ACC112 (cell line): ENCODE measurements around the gene BHLHE41.

Experiments
- H2AFZ ChIP-seq: fragments of 200-600 bp; sonication (generic); one replicate; pipeline ENCODE4 v1.6.0; 2017; ENCODE audit warnings: antibody characterized with exemption, low read length; ENCODE audit not compliant: unreplicated experiment
- H3K27ac ChIP-seq: fragments of 200-600 bp; sonication (generic); 2 replicates; pipeline ENCODE4 v1.5.1; 2014; ENCODE audit warnings: low read depth, mild to moderate bottlenecking, antibody characterized with exemption, low read length, moderate library complexity
- H3K27me3 ChIP-seq: fragments of 200-600 bp; sonication (generic); 2 replicates; pipeline ENCODE4 v1.6.1; 2014; ENCODE audit warnings: mild to moderate bottlenecking, antibody characterized with exemption, low read length, moderate library complexity, mixed read lengths; ENCODE audit not compliant: insufficient read depth
- H3K36me3 ChIP-seq: fragments of 200-600 bp; sonication (generic); 2 replicates; pipeline ENCODE4 v1.6.1; 2016; ENCODE audit warnings: mild to moderate bottlenecking, antibody characterized with exemption, low read length, moderate library complexity, mixed read lengths; ENCODE audit not compliant: insufficient read depth
- H3K4me1 ChIP-seq: fragments of 200-600 bp; sonication (generic); one replicate; pipeline ENCODE4 v1.6.1; 2016; ENCODE audit warnings: low read length, mixed read lengths; ENCODE audit not compliant: insufficient read depth, unreplicated experiment, control insufficient read depth
- H3K4me3 ChIP-seq: fragments of 200-600 bp; sonication (generic); 2 replicates; pipeline ENCODE4 v1.5.1; 2014; ENCODE audit warnings: mild to moderate bottlenecking, low read depth, low read length
- H3K79me2 ChIP-seq: fragments of 200-600 bp; sonication (generic); one replicate; pipeline ENCODE4 v1.6.0; 2016; ENCODE audit warnings: low read length; ENCODE audit not compliant: control insufficient read depth, unreplicated experiment, insufficient read depth

The BHLHE41 gene

DNA sequence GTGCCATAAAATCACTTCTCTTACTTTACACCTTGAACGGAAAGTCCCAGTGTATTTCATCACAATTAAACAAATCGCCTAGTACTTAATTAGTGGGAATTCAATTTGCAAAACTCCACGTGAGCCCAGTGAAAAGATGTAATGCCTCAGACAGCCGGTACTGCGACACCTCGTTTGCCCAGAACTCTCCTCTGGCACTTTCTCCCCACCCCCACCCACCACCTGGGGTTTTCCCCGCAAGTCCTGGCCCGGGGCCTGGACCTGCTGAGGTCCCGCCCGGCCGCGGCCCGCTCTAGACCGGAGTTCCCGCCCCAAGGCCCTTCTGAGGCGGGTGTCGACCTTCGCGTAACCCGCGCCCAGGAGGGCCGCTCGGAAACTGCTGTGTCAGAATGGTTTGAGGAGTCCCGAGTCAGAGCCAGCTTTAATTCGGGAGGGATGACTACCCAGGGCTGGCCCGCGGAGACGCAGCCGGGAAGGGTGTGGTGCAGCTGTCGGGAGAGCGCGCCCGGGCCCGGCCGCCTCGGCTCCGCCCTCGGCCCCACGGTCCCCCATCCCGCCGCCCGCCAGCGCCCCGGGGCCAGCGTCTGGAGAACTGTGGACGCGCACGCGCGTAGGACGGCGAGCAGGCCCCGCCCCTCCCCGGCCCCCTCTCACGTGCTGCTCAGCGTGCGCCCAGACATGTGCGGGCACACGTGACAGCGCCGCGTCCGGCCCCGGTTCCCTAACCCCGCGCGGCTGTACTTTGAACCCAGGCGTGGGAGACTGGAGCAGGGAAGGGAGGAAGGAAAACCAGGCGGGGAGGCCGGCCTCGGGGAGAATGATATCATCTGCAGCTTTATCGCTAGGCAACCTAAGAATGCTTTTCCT, 10.8 kb downstream of the BHLHE41 start:
- H2AFZ ChIP-seq, result peak overlapping the region; percentile 97
- peak overlapping the region; percentile 83 for H3K4me3 ChIP-seq
- no peaks in the 10 kb centered on the region for H3K27me3 ChIP-seq
- H3K79me2 ChIP-seq, result no peaks in the 10 kb centered on the region
- peak overlapping the region; percentile 85 for H3K27ac ChIP-seq
- no peaks in the 10 kb centered on the region for H3K36me3 ChIP-seq
- peaks cover 17% of the 10 kb centered on the region for H3K4me1 ChIP-seq

DNA sequence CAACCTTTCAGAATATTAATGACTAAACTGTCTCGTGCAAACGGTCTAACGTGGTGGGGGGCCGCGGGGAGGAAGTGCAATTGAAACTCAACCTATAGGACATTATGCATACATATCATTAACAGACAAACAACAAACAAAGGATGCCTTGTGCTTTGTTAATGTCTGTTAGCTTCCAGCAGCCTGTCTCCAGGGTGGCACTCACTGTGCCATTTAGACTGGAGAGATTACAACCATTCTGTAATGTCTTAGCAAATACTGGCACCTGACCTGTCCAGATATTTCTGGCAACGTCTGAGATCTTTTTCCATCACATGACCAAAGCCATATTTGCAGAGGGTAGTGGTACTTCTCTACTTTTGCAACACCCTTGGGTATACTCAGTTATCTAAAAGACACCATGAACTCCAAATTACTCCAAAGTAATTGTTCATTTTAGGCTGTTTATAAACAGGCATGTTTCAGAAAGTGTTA, 11.6 kb downstream of the BHLHE41 start:
- Histone ChIP-seq H3K27me3 (no peaks in the 10 kb centered on the region), H3K27ac (peak overlapping the region; percentile 85; the same call in 1 of the 2 replicates), H3K4me3 (peak overlapping the region; percentile 83)

DNA sequence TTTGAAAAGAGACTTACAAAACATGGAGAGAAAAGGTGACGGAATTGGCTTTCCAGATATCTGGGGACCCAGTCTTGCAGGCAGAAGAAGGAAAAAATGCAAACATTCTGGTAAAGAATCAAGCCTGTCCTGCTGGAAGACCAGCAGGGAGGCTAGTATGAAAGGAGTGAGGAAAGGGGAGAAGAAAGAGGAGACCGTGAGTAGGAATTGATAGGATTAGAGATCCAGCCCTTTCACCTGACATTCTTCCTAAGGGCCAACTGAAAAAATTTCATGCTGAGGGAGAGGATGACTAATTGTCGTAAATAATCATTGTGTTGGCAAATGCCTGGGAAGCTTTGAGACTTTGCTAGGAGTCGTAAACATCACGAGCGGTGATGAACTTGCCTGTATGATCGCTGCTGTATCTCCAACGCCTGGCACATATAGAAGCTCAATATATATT, 12.1 kb downstream of the BHLHE41 start:
- Histone ChIP-seq H3K79me2 (no peaks in the 10 kb centered on the region), H2AFZ (no peak overlapping the region), H3K27ac (no peak overlapping the region), H3K36me3 (no peaks in the 10 kb centered on the region), H3K4me1 (peaks cover 17% of the 10 kb centered on the region), H3K4me3 (no peak overlapping the region), H3K27me3 (no peaks in the 10 kb centered on the region)

More for the DNA sequence above, 11.6 kb downstream of the BHLHE41 start:
- Histone ChIP-seq H2AFZ (peak overlapping the region; percentile 97), H3K4me1 (peaks cover 17% of the 10 kb centered on the region), H3K36me3 (no peaks in the 10 kb centered on the region), H3K79me2 (no peaks in the 10 kb centered on the region)

DNA sequence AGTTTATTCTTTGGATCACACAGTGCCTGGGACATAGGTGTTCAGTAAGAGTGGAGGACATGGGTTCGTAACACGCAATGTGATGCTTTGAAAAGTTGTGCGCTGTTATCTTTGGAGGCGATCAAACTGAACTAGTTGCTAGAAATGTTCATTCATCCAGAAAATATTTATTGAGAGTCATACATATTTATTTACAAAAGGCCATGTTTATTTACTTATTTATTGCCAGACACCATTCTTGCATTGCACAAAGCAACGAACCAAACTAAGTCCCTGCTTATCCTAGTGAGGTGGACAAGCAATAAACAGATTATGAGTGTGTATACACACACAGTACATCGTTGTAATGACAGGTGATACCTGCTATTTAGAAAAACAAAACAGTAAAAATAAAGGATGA, 12.6 kb downstream of the BHLHE41 start:
- H2AFZ ChIP-seq, result no peak overlapping the region
- no peak overlapping the region for H3K4me3 ChIP-seq
- no peak overlapping the region for H3K27ac ChIP-seq
- H3K36me3 ChIP-seq, result no peaks in the 10 kb centered on the region
- H3K4me1 ChIP-seq, result peaks cover 17% of the 10 kb centered on the region
- no peaks in the 10 kb centered on the region for H3K27me3 ChIP-seq
- H3K79me2 ChIP-seq, result no peaks in the 10 kb centered on the region

DNA sequence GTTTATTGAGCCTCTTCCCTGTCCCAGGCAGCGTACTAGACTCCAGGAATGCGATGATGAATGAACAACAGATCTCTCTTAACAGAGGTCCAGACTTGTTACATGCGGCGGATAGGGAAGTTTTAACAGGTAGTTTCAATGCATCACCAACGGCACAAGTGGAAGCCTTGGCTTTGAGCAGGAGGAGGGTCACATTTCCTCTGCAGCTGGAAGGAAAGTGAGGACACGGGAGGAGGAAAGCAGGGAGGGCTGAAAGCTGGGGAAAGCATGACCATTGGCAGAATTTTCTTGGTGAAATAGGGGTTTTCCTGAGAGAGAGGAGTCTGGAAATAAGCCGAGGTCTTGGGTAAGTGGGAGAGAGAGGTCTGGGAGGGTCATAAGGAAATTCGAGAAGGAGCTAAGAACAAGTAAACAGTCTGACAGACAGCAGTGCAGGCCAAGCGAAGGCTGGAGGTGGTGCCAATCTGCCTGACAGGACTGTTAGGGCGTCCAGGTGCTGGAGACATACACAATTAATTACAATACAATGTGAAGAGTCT, 15.4 kb downstream of the BHLHE41 start:
- no peaks in the 10 kb centered on the region for H3K27me3 ChIP-seq
- peaks cover 12% of the 10 kb centered on the region for H3K4me1 ChIP-seq
- no peak overlapping the region for H3K4me3 ChIP-seq
- no peaks in the 10 kb centered on the region for H3K36me3 ChIP-seq
- no peak overlapping the region for H3K27ac ChIP-seq
- no peak overlapping the region for H2AFZ ChIP-seq
- no peaks in the 10 kb centered on the region for H3K79me2 ChIP-seq

DNA sequence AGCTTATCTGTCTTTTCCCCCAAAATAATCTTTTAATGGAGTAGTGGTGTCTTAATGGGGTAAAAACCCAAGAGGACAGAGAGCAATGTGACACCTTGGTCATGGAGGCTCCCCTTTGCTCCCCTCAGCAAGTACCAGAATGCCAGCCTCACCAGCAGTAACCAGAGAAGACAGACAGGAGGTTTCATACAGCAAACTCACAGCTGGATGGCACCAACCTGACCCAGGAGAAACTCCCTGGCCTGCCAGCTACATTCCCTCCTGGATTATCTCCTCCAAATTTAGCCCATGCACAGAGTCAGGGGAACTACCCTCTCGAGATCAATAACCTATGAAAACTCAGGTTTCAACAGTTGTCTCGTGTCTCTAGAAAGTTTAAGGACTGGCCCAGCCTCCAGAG, 15.9 kb downstream of the BHLHE41 start:
- no peak overlapping the region for H3K27ac ChIP-seq
- H2AFZ ChIP-seq, result no peak overlapping the region
- H3K79me2 ChIP-seq, result no peaks in the 10 kb centered on the region
- H3K4me1 ChIP-seq, result peaks cover 12% of the 10 kb centered on the region
- H3K27me3 ChIP-seq, result no peaks in the 10 kb centered on the region
- no peak overlapping the region for H3K4me3 ChIP-seq
- no peaks in the 10 kb centered on the region for H3K36me3 ChIP-seq

DNA sequence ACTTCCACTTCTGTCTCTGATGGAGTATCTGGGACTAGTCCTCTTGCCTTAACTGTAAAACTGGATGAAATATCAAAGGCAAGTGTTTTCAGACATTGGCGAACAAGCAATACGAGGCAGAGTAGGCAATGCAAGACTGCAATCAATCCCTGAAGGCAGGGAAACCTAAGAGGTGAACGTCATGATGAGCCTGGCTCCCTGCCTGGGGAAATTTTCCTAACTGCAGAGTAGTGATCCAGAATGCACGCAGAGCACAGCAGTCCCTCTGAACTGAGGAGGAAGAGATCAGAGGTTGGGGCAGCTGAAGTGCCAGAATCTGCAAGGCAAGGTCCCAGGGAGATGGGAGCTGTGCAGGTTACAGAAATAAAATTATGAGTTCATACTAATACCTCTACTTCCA, 18.5 kb downstream of the BHLHE41 start:
- Histone ChIP-seq H3K4me3 (no peak overlapping the region), H2AFZ (no peak overlapping the region), H3K4me1 (no peaks in the 10 kb centered on the region), H3K79me2 (no peaks in the 10 kb centered on the region), H3K27me3 (no peaks in the 10 kb centered on the region), H3K36me3 (no peaks in the 10 kb centered on the region), H3K27ac (no peak overlapping the region)

DNA sequence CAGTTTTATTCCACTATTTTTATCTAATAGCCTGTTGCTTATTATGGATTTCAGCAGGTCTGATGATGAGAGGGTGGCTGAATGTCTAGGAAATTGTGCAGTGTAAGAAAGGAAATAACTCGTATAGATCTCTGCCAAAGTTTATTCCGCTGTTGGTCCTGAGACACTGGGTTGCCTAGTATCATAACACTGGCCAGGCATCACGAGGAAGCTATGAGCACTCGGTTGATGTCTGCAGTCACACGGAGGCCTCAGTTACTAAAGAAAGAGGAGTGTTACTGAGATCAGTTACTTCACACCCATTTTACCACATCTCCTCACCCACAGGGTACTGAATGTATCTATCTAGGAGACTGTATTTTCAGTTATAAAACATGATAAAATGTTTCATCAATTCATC, 21.9 kb downstream of the BHLHE41 start:
- Histone ChIP-seq H3K79me2 (no peaks in the 10 kb centered on the region), H3K4me3 (no peak overlapping the region), H3K27ac (no peak overlapping the region), H3K27me3 (no peaks in the 10 kb centered on the region), H2AFZ (no peak overlapping the region), H3K36me3 (no peaks in the 10 kb centered on the region), H3K4me1 (no peaks in the 10 kb centered on the region)

DNA sequence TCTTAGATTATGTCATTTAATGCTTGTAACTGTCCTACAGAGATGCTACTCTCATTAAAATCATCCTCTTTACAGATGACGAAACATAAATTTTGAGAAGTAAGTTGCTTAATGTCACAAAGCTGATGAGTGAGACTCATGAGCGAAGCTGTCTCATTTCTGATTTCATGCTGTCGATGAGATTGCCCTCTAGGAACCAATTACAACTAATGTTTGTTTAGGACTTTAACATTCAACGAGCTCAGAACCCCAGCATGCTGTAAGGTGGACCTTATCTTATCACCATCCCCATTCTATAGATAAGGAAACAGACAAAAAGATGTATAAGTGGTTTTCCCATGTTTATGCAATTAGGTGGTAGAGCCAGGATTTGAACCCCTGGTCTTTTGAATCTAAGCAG, 23.1 kb downstream of the BHLHE41 start:
- Histone ChIP-seq H3K27ac (no peak overlapping the region), H2AFZ (no peak overlapping the region), H3K27me3 (no peaks in the 10 kb centered on the region), H3K4me3 (no peak overlapping the region), H3K79me2 (no peaks in the 10 kb centered on the region), H3K36me3 (no peaks in the 10 kb centered on the region), H3K4me1 (peaks cover 4% of the 10 kb centered on the region)

DNA sequence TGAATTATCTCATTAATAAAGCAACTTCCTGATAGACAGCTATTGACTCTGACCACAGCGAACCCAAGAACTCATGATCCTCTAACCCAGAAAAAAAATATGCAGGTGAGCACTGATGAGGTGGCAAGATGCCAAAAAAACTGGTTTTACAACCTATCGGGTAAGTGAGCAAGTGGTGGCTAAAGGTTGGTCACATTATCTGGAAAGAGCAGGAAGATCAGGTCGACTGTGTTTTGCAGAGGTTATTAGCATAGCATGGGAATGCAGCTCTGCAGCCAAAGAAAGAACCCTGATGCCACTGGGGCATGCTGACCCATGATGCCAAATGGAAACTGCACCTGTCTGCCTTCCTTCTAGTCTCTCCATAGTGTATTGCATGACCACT, 23.5 kb downstream of the BHLHE41 start:
- no peaks in the 10 kb centered on the region for H3K79me2 ChIP-seq
- H3K4me1 ChIP-seq, result peaks cover 4% of the 10 kb centered on the region
- no peak overlapping the region for H3K4me3 ChIP-seq
- no peak overlapping the region for H2AFZ ChIP-seq
- H3K36me3 ChIP-seq, result no peaks in the 10 kb centered on the region
- no peaks in the 10 kb centered on the region for H3K27me3 ChIP-seq
- no peak overlapping the region for H3K27ac ChIP-seq
